ENCODE data around the gene BCAS3.
"Not testable (repeated sequence)": the region's sequence is repeated elsewhere in the genome, so short reads cannot be mapped to it uniquely, and the experiment has no call there.

The BCAS3 gene

GRCh38 chr17:60748204-60748603, 70.6 kb downstream of the BCAS3 start:
- DNase-seq: no peak

- DNase-seq: no peak
Observed at GRCh38 chr17:60749050-60749449, 71.4 kb downstream of the BCAS3 start.

- no peak for DNase-seq
Observed at GRCh38 chr17:60749708-60750107, 72.1 kb downstream of the BCAS3 start.

GRCh38 chr17:60750640-60751039, 73.0 kb downstream of the BCAS3 start:
- no peak for DNase-seq

- no peak for DNase-seq
Observed at GRCh38 chr17:60751884-60752283, 74.2 kb downstream of the BCAS3 start.

- DNase-seq: no peak
Observed at GRCh38 chr17:60752873-60753577, 75.4 kb downstream of the BCAS3 start.

GRCh38 chr17:60754057-60754604, 76.5 kb downstream of the BCAS3 start:
- no peak for DNase-seq

- DNase-seq: not testable (repeated sequence)
Observed at GRCh38 chr17:60756798-60757197, 79.1 kb downstream of the BCAS3 start.

GRCh38 chr17:60757437-60757836, 79.8 kb downstream of the BCAS3 start:
- no peak for DNase-seq

GRCh38 chr17:60759756-60760155, 82.1 kb downstream of the BCAS3 start:
- no peak for DNase-seq

- DNase-seq: not testable (repeated sequence)
Observed at GRCh38 chr17:60761301-60761700, 83.7 kb downstream of the BCAS3 start.

GRCh38 chr17:60766778-60767190, 89.1 kb downstream of the BCAS3 start:
- DNase-seq: no peak

- no peak for DNase-seq
Observed at GRCh38 chr17:60767744-60768308, 90.2 kb downstream of the BCAS3 start.

GRCh38 chr17:60769327-60769726, 91.7 kb downstream of the BCAS3 start:
- no peak for DNase-seq

GRCh38 chr17:60770946-60771422, 93.3 kb downstream of the BCAS3 start:
- DNase-seq: no peak

- not testable (repeated sequence) for DNase-seq
Observed at GRCh38 chr17:60771621-60772020, 94.0 kb downstream of the BCAS3 start.

- DNase-seq: no peak
Observed at GRCh38 chr17:60773552-60773951, 95.9 kb downstream of the BCAS3 start.

GRCh38 chr17:60781880-60782412, 104.3 kb downstream of the BCAS3 start:
- no peak for DNase-seq

- no peak for DNase-seq
Observed at GRCh38 chr17:60782742-60783141, 105.1 kb downstream of the BCAS3 start.

GRCh38 chr17:60790205-60790604, 112.6 kb downstream of the BCAS3 start:
- DNase-seq: no peak

- no peak for DNase-seq
Observed at GRCh38 chr17:60792250-60792898, 114.7 kb downstream of the BCAS3 start.

- no peak for DNase-seq
Observed at GRCh38 chr17:60798576-60798975, 120.9 kb downstream of the BCAS3 start.

- DNase-seq: no peak
Observed at GRCh38 chr17:60802377-60802776, 124.7 kb downstream of the BCAS3 start.

- no peak for DNase-seq
Observed at GRCh38 chr17:60803059-60803458, 125.4 kb downstream of the BCAS3 start.
